Nephron (organoid): ENCODE measurements around the gene NR5A2.

Experiments used
- H3K27ac Mint-ChIP-seq, 3 experiments: 2 replicates each; pipeline ENCODE4 v1.8.0; 2020; ENCODE audit warnings: mixed read lengths in 3 of 3, mild to moderate bottlenecking in 2 of 3, moderate library complexity in 1 of 3
- H3K27me3 Mint-ChIP-seq: 2 replicates; pipeline ENCODE4 v1.8.0; 2021; ENCODE audit warnings: low read depth, mild to moderate bottlenecking, moderate library complexity, mixed read lengths
- H3K36me3 Mint-ChIP-seq: 2 replicates; pipeline ENCODE4 v1.8.0; 2020; ENCODE audit warnings: low read depth, mixed read lengths
- H3K4me1 Mint-ChIP-seq: 2 replicates; pipeline ENCODE4 v1.8.0; 2020; ENCODE audit warnings: mixed read lengths
- H3K4me3 Mint-ChIP-seq, 3 experiments: 2 replicates each; pipeline ENCODE4 v1.8.0; 2020; ENCODE audit warnings: mild to moderate bottlenecking in 3 of 3, mixed read lengths in 3 of 3, moderate library complexity in 2 of 3
- H3K9me3 Mint-ChIP-seq: 2 replicates; pipeline ENCODE4 v1.8.0; 2020; ENCODE audit warnings: mixed read lengths
- TF ChIP-seq, protein P1 (sequence below), 3 experiments: fragments of 200-600 bp; sonication (generic); IDR thresholded peaks; one replicate each; pipeline ENCODE4 v1.5.0; 2021; ENCODE audit warnings: antibody characterized with exemption in 3 of 3; ENCODE audit not compliant: unreplicated experiment in 3 of 3

The NR5A2 gene

DNA sequence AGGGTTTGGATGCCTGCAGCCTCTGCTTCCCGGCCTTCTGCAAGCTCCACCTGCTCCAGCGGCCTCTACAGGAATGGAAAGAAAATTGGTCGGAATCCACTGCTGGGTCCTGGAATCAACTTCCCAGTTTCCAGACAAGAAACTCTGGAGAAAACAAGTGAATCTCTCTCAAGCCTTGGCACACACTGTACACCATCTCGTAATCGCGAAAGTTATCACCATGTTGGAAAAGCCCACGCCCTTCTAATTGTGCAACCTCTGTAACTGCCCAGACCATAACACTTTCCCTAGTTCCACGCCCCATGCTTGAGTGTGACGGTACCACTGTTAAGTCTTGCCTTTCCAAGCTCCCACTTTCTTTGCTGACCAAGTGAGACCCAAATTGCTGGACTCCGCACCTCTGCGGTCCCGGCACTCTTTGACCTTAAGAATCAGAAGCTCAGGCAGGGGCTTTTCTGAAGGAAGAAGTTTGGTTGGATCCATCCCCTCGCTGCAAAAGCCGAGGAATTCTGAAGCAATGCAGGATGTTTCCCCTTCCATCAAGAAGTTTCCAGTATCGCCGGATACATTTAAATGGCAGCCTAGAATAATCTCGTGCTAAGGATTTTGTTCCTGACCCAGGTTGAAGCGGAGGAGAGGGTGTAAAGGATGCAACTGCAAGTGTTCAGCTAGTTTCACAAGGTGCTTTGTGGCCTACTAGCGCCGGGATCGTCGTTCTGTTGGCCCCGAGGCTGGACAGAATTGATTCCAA is 6.2 kb downstream of the NR5A2 start:
- H3K27ac Mint-ChIP-seq: no peak overlapping the region
- H3K36me3 Mint-ChIP-seq: no peaks in the 10 kb centered on the region
- TF ChIP-seq, protein P1, sequence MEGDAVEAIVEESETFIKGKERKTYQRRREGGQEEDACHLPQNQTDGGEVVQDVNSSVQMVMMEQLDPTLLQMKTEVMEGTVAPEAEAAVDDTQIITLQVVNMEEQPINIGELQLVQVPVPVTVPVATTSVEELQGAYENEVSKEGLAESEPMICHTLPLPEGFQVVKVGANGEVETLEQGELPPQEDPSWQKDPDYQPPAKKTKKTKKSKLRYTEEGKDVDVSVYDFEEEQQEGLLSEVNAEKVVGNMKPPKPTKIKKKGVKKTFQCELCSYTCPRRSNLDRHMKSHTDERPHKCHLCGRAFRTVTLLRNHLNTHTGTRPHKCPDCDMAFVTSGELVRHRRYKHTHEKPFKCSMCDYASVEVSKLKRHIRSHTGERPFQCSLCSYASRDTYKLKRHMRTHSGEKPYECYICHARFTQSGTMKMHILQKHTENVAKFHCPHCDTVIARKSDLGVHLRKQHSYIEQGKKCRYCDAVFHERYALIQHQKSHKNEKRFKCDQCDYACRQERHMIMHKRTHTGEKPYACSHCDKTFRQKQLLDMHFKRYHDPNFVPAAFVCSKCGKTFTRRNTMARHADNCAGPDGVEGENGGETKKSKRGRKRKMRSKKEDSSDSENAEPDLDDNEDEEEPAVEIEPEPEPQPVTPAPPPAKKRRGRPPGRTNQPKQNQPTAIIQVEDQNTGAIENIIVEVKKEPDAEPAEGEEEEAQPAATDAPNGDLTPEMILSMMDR (IDR thresholded peaks at IDR 0.05; ENCODE audit: unreplicated experiment in 3 of 3): no peak
- peaks cover 27% of the 10 kb centered on the region for H3K27me3 Mint-ChIP-seq
- H3K4me1 Mint-ChIP-seq: peaks cover 16% of the 10 kb centered on the region
- H3K4me3 Mint-ChIP-seq: no peak overlapping the region
- H3K9me3 Mint-ChIP-seq: no peaks in the 10 kb centered on the region

DNA sequence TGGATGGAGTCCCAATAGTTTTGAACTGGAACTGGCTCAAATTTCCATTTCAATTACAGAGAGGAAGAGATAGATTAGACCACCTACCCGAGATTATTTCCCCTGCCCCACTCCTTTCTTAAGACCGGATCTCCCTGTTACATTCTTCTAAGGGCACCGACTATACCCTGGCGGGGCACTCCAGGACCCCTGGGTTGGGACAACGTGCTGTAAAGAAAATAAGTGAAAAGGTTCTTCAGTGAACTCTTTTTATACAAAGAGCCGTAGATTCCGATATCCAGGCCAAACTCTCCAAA is 6.7 kb downstream of the NR5A2 start:
- Mint-ChIP-seq H3K4me1 (peaks cover 14% of the 10 kb centered on the region), H3K36me3 (no peaks in the 10 kb centered on the region), H3K27ac (no peak overlapping the region), H3K4me3 (no peak overlapping the region), H3K27me3 (peaks cover 21% of the 10 kb centered on the region), H3K9me3 (no peaks in the 10 kb centered on the region)
- TF ChIP-seq, protein P1 (IDR thresholded peaks at IDR 0.05; ENCODE audit: unreplicated experiment in 3 of 3): no peak

DNA sequence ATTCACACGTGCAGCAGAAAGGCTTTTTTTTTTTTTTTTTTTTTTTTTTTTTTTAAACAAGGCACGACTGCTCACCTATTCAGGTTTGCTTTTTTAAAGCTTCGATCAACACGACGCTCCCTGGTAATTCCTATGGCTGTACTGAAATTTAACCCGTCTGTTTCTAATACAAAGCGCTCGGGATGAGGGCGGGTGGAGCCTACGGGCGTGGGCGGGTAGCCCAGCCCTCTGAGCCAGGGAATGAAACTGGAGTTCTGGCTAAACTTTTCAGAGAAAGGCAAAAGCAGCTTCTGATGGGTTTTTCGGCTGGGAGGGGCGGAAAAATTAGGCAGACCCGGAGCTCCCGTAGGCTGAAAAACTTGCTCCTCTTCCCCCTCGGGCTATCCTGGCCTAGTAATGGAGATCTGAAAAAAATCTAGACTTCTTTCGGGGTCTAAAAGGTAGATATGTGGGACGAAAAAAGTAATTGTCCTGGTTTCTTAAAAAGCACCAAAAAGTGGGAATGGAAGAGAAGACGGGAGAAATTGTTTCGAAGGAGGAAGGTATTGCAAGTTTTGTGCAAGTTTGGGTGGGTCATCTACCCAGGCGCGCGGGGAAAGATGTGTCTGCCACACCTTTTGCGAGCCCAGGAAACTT is 7.4 kb downstream of the NR5A2 start:
- Mint-ChIP-seq H3K4me1 (peaks cover 16% of the 10 kb centered on the region), H3K27ac (no peak overlapping the region), H3K9me3 (no peaks in the 10 kb centered on the region), H3K4me3 (no peak overlapping the region), H3K36me3 (no peaks in the 10 kb centered on the region), H3K27me3 (peaks cover 15% of the 10 kb centered on the region)
- TF ChIP-seq, protein P1 (IDR thresholded peaks at IDR 0.05; ENCODE audit: unreplicated experiment in 3 of 3): no peak

DNA sequence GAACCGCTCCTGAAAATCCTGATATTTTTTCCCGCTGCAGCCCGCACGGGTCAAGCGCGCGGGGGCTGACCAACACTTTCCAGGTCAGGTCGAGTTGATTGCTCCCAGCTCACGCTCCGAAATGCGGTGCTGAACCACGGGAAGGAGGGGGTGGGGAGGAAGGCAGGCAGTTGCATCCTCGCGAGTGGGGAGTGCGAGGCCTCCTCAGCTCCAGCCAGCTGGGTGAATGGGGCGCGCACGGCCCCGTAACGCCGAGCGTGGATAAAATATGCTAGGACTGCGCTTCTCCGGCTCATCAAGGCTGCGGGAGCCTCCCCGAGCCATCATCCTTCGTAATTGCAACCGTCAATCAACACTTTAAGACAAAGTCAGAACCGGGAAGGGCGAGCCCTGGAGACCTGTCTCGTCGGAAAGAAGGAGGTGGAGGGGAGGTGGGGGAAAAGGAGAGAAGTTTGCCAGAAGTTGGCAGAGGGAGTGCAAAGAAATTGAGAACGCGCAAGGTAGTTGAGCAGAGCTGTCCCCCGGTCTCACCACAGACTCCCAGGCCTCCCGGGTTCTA is 8.0 kb downstream of the NR5A2 start:
- TF ChIP-seq, protein P1 (IDR thresholded peaks at IDR 0.05; ENCODE audit: unreplicated experiment in 3 of 3): no peak
- Mint-ChIP-seq H3K27me3 (peaks cover 9% of the 10 kb centered on the region), H3K4me3 (peak overlapping the region in 2 of 3 experiments; percentile 22 to 52), H3K4me1 (peaks cover 22% of the 10 kb centered on the region), H3K27ac (no peak overlapping the region), H3K36me3 (no peaks in the 10 kb centered on the region), H3K9me3 (no peaks in the 10 kb centered on the region)

DNA sequence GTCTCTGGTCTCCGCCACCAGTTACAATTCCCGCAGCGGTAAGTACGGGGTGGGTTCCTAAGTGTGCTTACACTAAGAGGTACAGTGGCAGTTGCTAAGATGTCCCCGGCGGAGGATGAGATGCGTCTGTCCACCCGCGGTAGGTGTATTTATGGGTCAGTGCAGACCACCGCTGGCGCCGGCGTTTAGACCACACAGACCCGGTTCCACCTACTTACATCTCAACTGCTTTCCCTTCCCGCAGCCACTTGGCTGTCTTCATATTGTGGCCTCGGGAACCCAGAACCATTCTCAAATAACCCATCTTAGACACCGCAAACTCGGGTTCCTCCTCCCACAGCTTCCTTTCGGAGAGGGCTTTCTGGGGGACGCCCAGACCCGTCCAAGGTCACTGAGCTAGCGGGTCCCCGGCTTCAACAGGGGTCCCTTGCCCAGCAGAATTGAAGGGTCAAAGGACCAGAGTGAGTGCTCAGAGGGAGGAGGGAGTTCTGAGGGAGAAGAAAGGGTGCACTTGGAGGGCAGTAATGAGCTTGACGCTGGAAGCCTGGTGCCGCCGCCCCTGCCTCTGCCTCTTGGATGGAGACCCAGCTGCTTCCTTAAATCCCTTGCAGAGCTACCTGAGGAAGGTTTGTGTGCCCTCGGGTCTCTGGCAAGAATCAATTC is 8.6 kb downstream of the NR5A2 start:
- no peaks in the 10 kb centered on the region for H3K36me3 Mint-ChIP-seq
- peaks cover 24% of the 10 kb centered on the region for H3K4me1 Mint-ChIP-seq
- peak overlapping the region; percentile 10 to 53 (median 42) for H3K4me3 Mint-ChIP-seq
- peaks cover 2% of the 10 kb centered on the region for H3K27me3 Mint-ChIP-seq
- H3K27ac Mint-ChIP-seq: no peak overlapping the region
- H3K9me3 Mint-ChIP-seq: no peaks in the 10 kb centered on the region
- TF ChIP-seq, protein P1 (IDR thresholded peaks at IDR 0.05; ENCODE audit: unreplicated experiment in 3 of 3): no peak
